Body of pancreas (tissue), 4 donors: Measurements from ENCODE around the gene PLEKHM2.

Experiments used
- CTCF ChIP-seq, 7 experiments: fragments of 450-650 bp in 4 of 7; fragments of 200-600 bp in 3 of 7; sonication (generic) in 3 of 7; IDR thresholded peaks; one replicate each; pipeline ENCODE4 v1.5.1; 2016 to 2019; ENCODE audit warnings: antibody characterized with exemption in 7 of 7
- POLR2A ChIP-seq, 3 donors: fragments of 450-650 bp; IDR thresholded peaks; one replicate each; pipeline ENCODE4 v1.6.1; 2016; ENCODE audit warnings: antibody characterized with exemption in 3 of 3, mild to moderate bottlenecking in 2 of 3

DNA sequence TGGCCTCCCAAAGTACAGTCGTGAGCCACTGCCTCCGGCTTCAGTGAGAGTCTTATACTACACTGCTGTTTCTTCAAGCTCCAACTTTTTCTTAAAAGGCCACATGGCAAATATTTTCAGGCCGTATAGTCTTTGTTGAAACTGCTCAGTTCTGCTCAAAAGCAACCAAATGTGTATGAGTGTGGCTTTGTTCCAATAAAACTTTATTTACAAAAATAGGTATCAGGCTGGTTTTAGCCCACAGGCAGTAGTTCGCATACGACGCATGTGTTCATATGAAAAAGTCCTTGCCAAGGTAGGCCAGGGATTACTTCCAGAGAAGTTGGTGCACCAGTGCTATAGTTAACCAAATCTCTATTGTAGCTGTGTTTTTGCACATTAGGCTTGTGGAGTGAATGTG is 6.2 kb downstream of the PLEKHM2 start:
- TF ChIP-seq CTCF (IDR thresholded peaks at IDR 0.05) (no peak), POLR2A (IDR thresholded peaks at IDR 0.05) (no peak)
